Skeletal muscle tissue (tissue), 4 donors: ENCODE results near the gene MAOA. TPM values are rescaled to one million over a fixed set of nuclear protein-coding genes. Genes with fewer than 3 reads are reported as not detected.

ENCODE experiments used
- H3K27ac ChIP-seq: one replicate; pipeline ENCODE4 v1.7.0; 2013; ENCODE audit warnings: mild to moderate bottlenecking, low read depth, low read length, inconsistent platforms
- H3K27me3 ChIP-seq, 3 donors: one replicate each; pipeline ENCODE4 v1.7.0; 2013; ENCODE audit warnings: low read length in 3 of 3; ENCODE audit not compliant: control insufficient read depth in 3 of 3, insufficient read depth in 3 of 3
- H3K36me3 ChIP-seq, 3 donors: one replicate each; pipeline ENCODE4 v1.7.0; 2013; ENCODE audit warnings: low read length in 3 of 3; ENCODE audit not compliant: control insufficient read depth in 3 of 3, insufficient read depth in 3 of 3
- H3K4me1 ChIP-seq, 3 donors: one replicate each; pipeline ENCODE4 v1.7.0; 2013; ENCODE audit warnings: low read length in 3 of 3, mild to moderate bottlenecking in 3 of 3; ENCODE audit not compliant: control insufficient read depth in 3 of 3, insufficient read depth in 3 of 3
- H3K4me3 ChIP-seq, 3 donors: one replicate each; pipeline ENCODE4 v1.7.0; 2013; ENCODE audit warnings: low read length in 3 of 3
- H3K9ac ChIP-seq, 3 donors: one replicate each; pipeline ENCODE4 v1.7.0; 2013; ENCODE audit warnings: low read length in 3 of 3, mild to moderate bottlenecking in 3 of 3, moderate library complexity in 2 of 3, low read depth in 1 of 3
- H3K9me3 ChIP-seq, 3 donors: one replicate each; pipeline ENCODE4 v1.7.0; 2013; ENCODE audit warnings: low read length in 3 of 3; ENCODE audit not compliant: control insufficient read depth in 3 of 3
- total RNA-seq: library from RNA; depleted of rRNA; stranded (reverse); fragments of >200 nt; gene quantifications from one replicate; pipeline ENCODE4 v1.2.3, GENCODE V29; 2014
- donor health status: Osteomylitis.

The MAOA gene
- total RNA-seq, 1 donor from 2014 or later: 1.6 TPM

DNA sequence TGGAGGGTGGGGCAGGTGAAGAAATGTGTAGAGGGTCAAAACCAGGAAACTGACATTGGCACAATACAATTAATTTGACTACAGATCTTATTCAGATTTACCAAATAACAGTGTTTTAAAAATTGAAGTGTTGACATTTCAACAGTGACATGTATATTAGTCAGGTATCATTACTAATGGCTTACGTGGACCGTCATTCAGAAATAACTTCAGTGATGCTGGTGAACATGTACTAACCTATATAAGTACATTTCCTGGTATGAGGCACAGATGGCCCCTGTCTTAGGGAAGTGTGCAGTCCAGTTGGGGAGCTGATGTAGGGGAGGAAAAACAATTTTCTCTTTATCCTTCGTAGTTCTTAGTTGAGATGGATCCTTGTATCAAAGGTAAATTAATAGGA lies 22.3 kb upstream of the MAOA start:
- Histone ChIP-seq H3K27me3 (peaks cover 0 to 6% (median 0%) of the 10 kb centered on the region in 3 donors), H3K36me3 (no peaks in the 10 kb centered on the region), H3K27ac (no peak overlapping the region), H3K9ac (no peak overlapping the region), H3K9me3 (no peaks in the 10 kb centered on the region), H3K4me1 (no peaks in the 10 kb centered on the region), H3K4me3 (no peak overlapping the region)

DNA sequence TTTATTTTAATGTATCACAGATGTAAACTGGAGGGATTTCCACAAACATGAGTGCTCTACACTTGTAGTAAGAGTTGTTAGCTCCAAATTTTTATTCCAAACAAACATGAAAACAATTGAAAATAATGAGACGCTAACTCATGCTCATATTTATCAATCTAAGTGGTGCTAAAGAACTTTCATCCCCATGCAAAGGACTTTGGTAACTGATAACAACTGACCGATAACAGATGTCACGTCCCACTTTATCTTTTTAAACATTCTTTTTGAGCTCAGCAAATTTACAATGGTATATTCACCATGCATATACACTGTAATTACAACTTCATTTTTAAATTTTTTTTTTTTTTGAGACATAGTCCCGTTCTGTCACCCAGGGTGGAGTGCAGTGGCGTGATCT lies 15.6 kb upstream of the MAOA start:
- Histone ChIP-seq H3K9me3 (no peaks in the 10 kb centered on the region), H3K4me1 (no peaks in the 10 kb centered on the region)

DNA sequence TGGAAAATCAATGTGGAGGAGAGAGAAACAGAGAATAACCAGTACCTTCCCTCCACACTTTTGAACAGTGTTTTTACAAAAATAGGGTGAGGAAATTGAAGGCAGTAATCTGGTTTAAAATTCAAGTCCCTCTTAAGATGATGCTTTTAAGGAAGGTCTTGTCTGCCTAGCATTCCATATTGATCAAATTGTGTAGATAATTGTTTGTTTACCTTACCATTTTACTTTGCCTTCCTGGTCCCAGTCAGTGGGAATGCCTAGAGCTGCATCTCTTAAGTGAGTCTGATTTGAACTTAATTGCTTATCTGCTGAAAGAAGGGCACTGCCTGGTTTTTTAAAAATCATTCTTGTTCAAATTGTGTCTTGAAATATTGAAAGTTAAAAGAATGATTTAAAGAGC lies 14.4 kb upstream of the MAOA start:
- H3K36me3 ChIP-seq: no peaks in the 10 kb centered on the region
- H3K9ac ChIP-seq: no peak overlapping the region
- no peak overlapping the region for H3K4me3 ChIP-seq
- H3K27me3 ChIP-seq: no peaks in the 10 kb centered on the region
- no peaks in the 10 kb centered on the region for H3K9me3 ChIP-seq
- H3K27ac ChIP-seq: no peak overlapping the region
- H3K4me1 ChIP-seq: no peaks in the 10 kb centered on the region

More for the DNA sequence above, 15.6 kb upstream of the MAOA start:
- H3K27me3 ChIP-seq: peaks cover 0 to 2% (median 0%) of the 10 kb centered on the region in 3 donors
- no peaks in the 10 kb centered on the region for H3K36me3 ChIP-seq
- no peak overlapping the region for H3K27ac ChIP-seq
- no peak overlapping the region for H3K4me3 ChIP-seq
- no peak overlapping the region for H3K9ac ChIP-seq

GRCh38 chrX:43643201-43643600 lies 12.9 kb upstream of the MAOA start:
- Histone ChIP-seq H3K9ac (no peak overlapping the region), H3K36me3 (no peaks in the 10 kb centered on the region), H3K27ac (no peak overlapping the region), H3K4me3 (no peak overlapping the region), H3K9me3 (no peaks in the 10 kb centered on the region), H3K4me1 (no peaks in the 10 kb centered on the region), H3K27me3 (no peaks in the 10 kb centered on the region)

DNA sequence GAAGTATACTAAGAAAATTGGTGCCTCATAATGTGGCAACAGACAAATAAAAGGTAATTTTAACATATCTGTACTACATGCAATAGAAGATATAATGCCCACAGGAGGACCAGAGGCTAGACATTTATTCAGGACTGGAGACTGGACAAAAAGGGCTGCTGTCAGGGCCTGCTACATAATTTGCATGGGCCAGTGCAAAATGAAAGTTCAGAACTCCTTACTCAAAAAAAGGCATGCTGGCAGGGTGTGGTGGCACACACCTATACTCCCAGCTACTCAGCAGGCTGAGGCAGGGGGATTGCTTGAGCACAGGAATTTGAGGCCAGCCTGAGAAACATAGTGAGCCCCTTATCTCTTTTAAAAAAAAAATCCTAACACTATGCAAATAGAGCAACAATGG lies 12.4 kb upstream of the MAOA start:
- Histone ChIP-seq H3K27me3 (no peaks in the 10 kb centered on the region), H3K27ac (no peak overlapping the region), H3K4me3 (no peak overlapping the region), H3K4me1 (no peaks in the 10 kb centered on the region), H3K9me3 (no peaks in the 10 kb centered on the region), H3K9ac (no peak overlapping the region), H3K36me3 (no peaks in the 10 kb centered on the region)

- no peaks in the 10 kb centered on the region for H3K27me3 ChIP-seq
- no peak overlapping the region for H3K9ac ChIP-seq
- no peaks in the 10 kb centered on the region for H3K36me3 ChIP-seq
- no peaks in the 10 kb centered on the region for H3K9me3 ChIP-seq
- H3K27ac ChIP-seq: no peak overlapping the region
- H3K4me3 ChIP-seq: no peak overlapping the region
- H3K4me1 ChIP-seq: no peaks in the 10 kb centered on the region
Observed at GRCh38 chrX:43644124-43644701, 11.9 kb upstream of the MAOA start.

DNA sequence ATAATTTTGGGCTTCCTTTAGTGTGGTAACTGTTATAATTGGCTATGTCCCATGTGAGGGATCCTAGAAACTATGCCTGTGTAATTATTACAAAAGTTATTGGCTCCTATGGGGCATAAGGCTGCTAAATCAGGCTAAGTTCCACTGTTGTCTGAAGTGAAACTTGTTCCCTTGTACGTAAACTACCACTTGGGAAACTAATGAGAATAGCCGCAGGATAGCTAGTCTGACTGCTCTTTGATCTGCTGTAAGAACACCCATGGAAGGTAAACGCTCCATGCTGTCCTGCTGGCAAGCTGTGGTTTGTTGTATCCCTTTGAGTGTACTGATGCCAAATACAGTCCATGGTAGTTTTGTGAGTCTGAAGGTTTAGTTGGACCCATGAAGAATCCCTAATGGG lies 9.3 kb upstream of the MAOA start:
- H3K9me3 ChIP-seq: no peaks in the 10 kb centered on the region
- no peak overlapping the region for H3K9ac ChIP-seq
- no peaks in the 10 kb centered on the region for H3K27me3 ChIP-seq
- no peaks in the 10 kb centered on the region for H3K4me1 ChIP-seq
- no peak overlapping the region for H3K27ac ChIP-seq
- H3K4me3 ChIP-seq: no peak overlapping the region
- no peaks in the 10 kb centered on the region for H3K36me3 ChIP-seq

DNA sequence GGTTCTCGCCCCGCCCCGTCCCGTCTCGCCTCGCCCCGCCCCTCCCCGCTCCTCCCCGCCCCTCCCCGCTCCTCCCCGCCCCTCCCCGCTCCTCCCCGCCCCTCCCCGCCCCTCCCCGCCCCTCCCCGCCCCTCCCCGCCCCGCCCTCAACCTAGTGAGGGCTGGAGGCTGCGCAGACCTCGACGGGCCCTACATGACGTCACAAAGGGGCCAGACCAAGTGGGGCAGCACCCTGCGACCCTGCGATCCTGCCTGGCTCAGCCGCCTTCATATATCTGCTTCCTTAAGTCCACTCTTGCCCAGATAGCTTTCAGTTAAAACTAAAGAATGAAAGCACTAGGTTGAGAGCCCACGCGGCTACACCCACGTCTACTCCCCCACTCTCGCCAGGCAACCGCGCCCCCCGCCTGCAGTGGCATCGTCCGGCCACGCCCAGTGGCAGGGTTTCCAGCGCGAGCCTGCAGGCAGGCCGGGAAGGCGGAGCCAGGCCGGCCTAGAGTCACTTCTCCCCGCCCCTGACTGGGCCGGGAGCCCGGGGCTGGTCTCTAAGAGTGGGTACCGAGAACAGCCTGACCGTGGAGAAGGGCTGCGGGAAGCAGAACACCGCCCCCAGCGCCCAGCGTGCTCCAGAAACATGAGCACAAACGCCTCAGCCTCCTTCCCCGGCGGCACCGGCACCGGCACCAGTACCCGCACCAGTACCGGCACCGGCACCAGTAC lies 1.5 kb upstream of the MAOA start:
- Histone ChIP-seq H3K27me3 (peaks cover 0 to 3% (median 0%) of the 10 kb centered on the region in 3 donors), H3K9ac (peak overlapping the region; percentile 76 to 81 (median 78)), H3K36me3 (no peaks in the 10 kb centered on the region), H3K4me1 (peaks cover 0 to 9% (median 0%) of the 10 kb centered on the region in 3 donors), H3K4me3 (peak overlapping the region; percentile 69 to 85 (median 76)), H3K9me3 (no peaks in the 10 kb centered on the region), H3K27ac (peak overlapping the region; percentile 79)

DNA sequence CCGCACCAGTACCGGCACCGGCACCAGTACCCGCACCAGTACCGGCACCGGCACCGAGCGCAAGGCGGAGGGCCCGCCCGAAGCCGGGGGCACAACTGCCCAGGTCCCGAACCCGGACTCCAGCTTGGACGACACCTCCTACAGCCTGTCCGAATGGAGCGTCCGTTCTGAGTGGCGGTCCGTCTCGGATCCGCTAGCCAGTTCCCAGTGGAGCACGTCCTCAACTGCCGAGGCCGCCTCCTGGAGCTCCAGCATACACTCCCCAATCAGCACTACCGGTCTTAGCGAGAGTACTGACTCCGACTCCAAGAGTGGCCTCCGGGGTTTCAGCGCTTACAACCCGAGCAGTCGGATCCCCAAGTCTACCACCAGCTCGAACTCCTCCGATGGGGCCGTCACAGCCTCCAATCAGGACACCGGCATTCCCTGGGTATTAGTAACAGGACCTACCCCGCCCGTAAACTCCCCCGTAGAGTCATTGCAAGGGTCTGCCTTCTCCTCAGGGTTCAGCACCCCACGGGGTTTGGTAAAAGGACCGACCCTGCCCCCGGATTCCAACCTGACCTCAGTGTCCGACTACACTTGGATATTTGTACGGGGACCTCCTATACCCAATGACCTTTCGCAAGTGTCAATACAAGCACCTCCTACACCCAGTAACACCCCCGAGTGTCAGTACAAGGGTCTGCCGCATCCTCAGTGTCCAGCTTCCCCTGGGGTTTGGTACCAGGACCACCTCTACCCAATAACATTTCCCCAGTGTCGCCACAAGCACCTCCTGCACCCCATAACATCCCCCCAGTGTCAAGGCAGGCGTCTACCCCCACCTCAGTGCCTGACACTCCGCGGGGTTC lies 721 bp upstream of the MAOA start:
- no peaks in the 10 kb centered on the region for H3K9me3 ChIP-seq
- peaks cover 0 to 3% (median 0%) of the 10 kb centered on the region in 3 donors for H3K27me3 ChIP-seq
- no peaks in the 10 kb centered on the region for H3K36me3 ChIP-seq
- peak overlapping the region; percentile 76 to 85 (median 81) for H3K4me3 ChIP-seq
- H3K4me1 ChIP-seq: peaks cover 0 to 9% (median 0%) of the 10 kb centered on the region in 3 donors
- H3K27ac ChIP-seq: peak overlapping the region; percentile 79
- peak overlapping the region; percentile 76 to 78 (median 76) for H3K9ac ChIP-seq

GRCh38 chrX:43657671-43658070 lies 1.6 kb downstream of the MAOA start:
- no peak overlapping the region for H3K4me3 ChIP-seq

More at GRCh38 chrX:43657671-43658070, 1.6 kb downstream of the MAOA start:
- no peaks in the 10 kb centered on the region for H3K27me3 ChIP-seq
- no peak overlapping the region for H3K27ac ChIP-seq
- H3K4me1 ChIP-seq: peaks cover 0 to 9% (median 0%) of the 10 kb centered on the region in 3 donors
- no peaks in the 10 kb centered on the region for H3K36me3 ChIP-seq
- H3K9me3 ChIP-seq: no peaks in the 10 kb centered on the region
- no peak overlapping the region for H3K9ac ChIP-seq
